ENCODE results near the gene AHCYL1.

DNA sequence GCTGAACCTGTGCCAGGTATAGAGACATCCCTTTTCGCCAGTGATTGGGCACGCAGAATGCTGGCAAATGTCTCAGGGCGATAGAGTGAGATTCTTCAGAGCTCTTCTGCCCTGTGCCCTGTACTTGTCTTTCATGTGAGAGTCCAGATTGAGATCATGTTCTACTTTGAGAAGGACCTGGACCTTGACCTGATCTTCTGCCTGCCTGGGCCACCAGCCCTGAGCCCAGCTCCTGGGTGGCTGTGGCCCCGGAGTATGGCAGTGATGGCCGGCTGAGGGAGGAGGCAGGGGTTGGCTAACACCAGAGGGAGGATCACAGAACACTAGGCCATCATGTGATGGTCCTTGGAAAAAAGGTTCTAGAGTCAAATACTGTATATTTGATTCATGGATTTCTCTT lies 63.7 kb downstream of the AHCYL1 start:
- TF ChIP-seq, protein P1, sequence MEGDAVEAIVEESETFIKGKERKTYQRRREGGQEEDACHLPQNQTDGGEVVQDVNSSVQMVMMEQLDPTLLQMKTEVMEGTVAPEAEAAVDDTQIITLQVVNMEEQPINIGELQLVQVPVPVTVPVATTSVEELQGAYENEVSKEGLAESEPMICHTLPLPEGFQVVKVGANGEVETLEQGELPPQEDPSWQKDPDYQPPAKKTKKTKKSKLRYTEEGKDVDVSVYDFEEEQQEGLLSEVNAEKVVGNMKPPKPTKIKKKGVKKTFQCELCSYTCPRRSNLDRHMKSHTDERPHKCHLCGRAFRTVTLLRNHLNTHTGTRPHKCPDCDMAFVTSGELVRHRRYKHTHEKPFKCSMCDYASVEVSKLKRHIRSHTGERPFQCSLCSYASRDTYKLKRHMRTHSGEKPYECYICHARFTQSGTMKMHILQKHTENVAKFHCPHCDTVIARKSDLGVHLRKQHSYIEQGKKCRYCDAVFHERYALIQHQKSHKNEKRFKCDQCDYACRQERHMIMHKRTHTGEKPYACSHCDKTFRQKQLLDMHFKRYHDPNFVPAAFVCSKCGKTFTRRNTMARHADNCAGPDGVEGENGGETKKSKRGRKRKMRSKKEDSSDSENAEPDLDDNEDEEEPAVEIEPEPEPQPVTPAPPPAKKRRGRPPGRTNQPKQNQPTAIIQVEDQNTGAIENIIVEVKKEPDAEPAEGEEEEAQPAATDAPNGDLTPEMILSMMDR (IDR thresholded peaks at IDR 0.05 in 8 of 11, conservative IDR thresholded peaks at IDR 0.05 in 3 of 11), result no peak
- TF ChIP-seq POLR2A (IDR thresholded peaks at IDR 0.05), result no peak
- TF ChIP-seq POLR2AphosphoS5 (IDR thresholded peaks at IDR 0.05), result no peak
